ENCODE measurements around the gene TRIM65.

The TRIM65 gene

GRCh38 chr17:75914643-75915267 lies 18.0 kb upstream of the TRIM65 start:
- Histone ChIP-seq H3K36me3 (ENCODE audit: insufficient read depth, low read length) (peaks cover 9% of the 10 kb centered on the region), H3K9me3 (replicated peaks; ENCODE audit: low read length) (no peaks in the 10 kb centered on the region), H3K27me3 (ENCODE audit: control insufficient read depth, insufficient read depth, low read length) (no peaks in the 10 kb centered on the region), H3K4me1 (ENCODE audit: control insufficient read depth, insufficient read depth, low read length) (no peaks in the 10 kb centered on the region), H3K4me2 (ENCODE audit: low read length) (no peak overlapping the region), H3K4me3 (ENCODE audit: low read length) (no peak overlapping the region), H3K9ac (ENCODE audit: low read depth, low read length) (no peak overlapping the region)

- H3K27me3 ChIP-seq (ENCODE audit: control insufficient read depth, insufficient read depth, low read length): no peaks in the 10 kb centered on the region
- no peak overlapping the region for H3K9ac ChIP-seq (ENCODE audit: low read depth, low read length)
- H3K4me2 ChIP-seq (ENCODE audit: low read length): no peak overlapping the region
- no peaks in the 10 kb centered on the region for H3K9me3 ChIP-seq (replicated peaks; ENCODE audit: low read length)
- no peak overlapping the region for H3K4me3 ChIP-seq (ENCODE audit: low read length)
- peaks cover 5% of the 10 kb centered on the region for H3K36me3 ChIP-seq (ENCODE audit: insufficient read depth, low read length)
- no peaks in the 10 kb centered on the region for H3K4me1 ChIP-seq (ENCODE audit: control insufficient read depth, insufficient read depth, low read length)
Observed at GRCh38 chr17:75913537-75914210, 16.9 kb upstream of the TRIM65 start.

- Histone ChIP-seq H3K27me3 (ENCODE audit: control insufficient read depth, insufficient read depth, low read length) (no peaks in the 10 kb centered on the region), H3K4me3 (ENCODE audit: low read length) (no peak overlapping the region), H3K9me3 (replicated peaks; ENCODE audit: low read length) (no peaks in the 10 kb centered on the region), H3K9ac (ENCODE audit: low read depth, low read length) (no peak overlapping the region), H3K36me3 (ENCODE audit: insufficient read depth, low read length) (peaks cover 5% of the 10 kb centered on the region), H3K4me2 (ENCODE audit: low read length) (no peak overlapping the region), H3K4me1 (ENCODE audit: control insufficient read depth, insufficient read depth, low read length) (no peaks in the 10 kb centered on the region)
Observed at GRCh38 chr17:75910699-75911098, 13.9 kb upstream of the TRIM65 start.

- H3K9ac ChIP-seq (ENCODE audit: low read depth, low read length): no peak overlapping the region
- H3K4me2 ChIP-seq (ENCODE audit: low read length): no peak overlapping the region
- no peaks in the 10 kb centered on the region for H3K27me3 ChIP-seq (ENCODE audit: control insufficient read depth, insufficient read depth, low read length)
- no peak overlapping the region for H3K4me3 ChIP-seq (ENCODE audit: low read length)
- H3K4me1 ChIP-seq (ENCODE audit: control insufficient read depth, insufficient read depth, low read length): peaks cover 2% of the 10 kb centered on the region
- peaks cover 5% of the 10 kb centered on the region for H3K36me3 ChIP-seq (ENCODE audit: insufficient read depth, low read length)
- H3K9me3 ChIP-seq (replicated peaks; ENCODE audit: low read length): no peaks in the 10 kb centered on the region
Observed at GRCh38 chr17:75909812-75910274, 13.1 kb upstream of the TRIM65 start.

- no peak overlapping the region for H3K9ac ChIP-seq (ENCODE audit: low read depth, low read length)
- peaks cover 2% of the 10 kb centered on the region for H3K4me1 ChIP-seq (ENCODE audit: control insufficient read depth, insufficient read depth, low read length)
Observed at GRCh38 chr17:75909051-75909811, 12.5 kb upstream of the TRIM65 start.

GRCh38 chr17:75908201-75908600 lies 11.4 kb upstream of the TRIM65 start:
- Histone ChIP-seq H3K4me2 (ENCODE audit: low read length) (no peak overlapping the region), H3K9ac (ENCODE audit: low read depth, low read length) (no peak overlapping the region), H3K27me3 (ENCODE audit: control insufficient read depth, insufficient read depth, low read length) (no peaks in the 10 kb centered on the region), H3K36me3 (ENCODE audit: insufficient read depth, low read length) (no peaks in the 10 kb centered on the region), H3K4me3 (ENCODE audit: low read length) (no peak overlapping the region), H3K4me1 (ENCODE audit: control insufficient read depth, insufficient read depth, low read length) (peaks cover 9% of the 10 kb centered on the region), H3K9me3 (replicated peaks; ENCODE audit: low read length) (no peaks in the 10 kb centered on the region)

More at GRCh38 chr17:75909051-75909811, 12.5 kb upstream of the TRIM65 start:
- H3K4me3 ChIP-seq (ENCODE audit: low read length): no peak overlapping the region
- no peaks in the 10 kb centered on the region for H3K27me3 ChIP-seq (ENCODE audit: control insufficient read depth, insufficient read depth, low read length)
- no peak overlapping the region for H3K4me2 ChIP-seq (ENCODE audit: low read length)
- peaks cover under 1% of the 10 kb centered on the region for H3K36me3 ChIP-seq (ENCODE audit: insufficient read depth, low read length)
- no peaks in the 10 kb centered on the region for H3K9me3 ChIP-seq (replicated peaks; ENCODE audit: low read length)

- Histone ChIP-seq H3K4me3 (ENCODE audit: low read length) (no peak overlapping the region), H3K27me3 (ENCODE audit: control insufficient read depth, insufficient read depth, low read length) (no peaks in the 10 kb centered on the region), H3K36me3 (ENCODE audit: insufficient read depth, low read length) (peaks cover 8% of the 10 kb centered on the region), H3K4me1 (ENCODE audit: control insufficient read depth, insufficient read depth, low read length) (peaks cover 12% of the 10 kb centered on the region), H3K9me3 (replicated peaks; ENCODE audit: low read length) (no peaks in the 10 kb centered on the region), H3K4me2 (ENCODE audit: low read length) (no peak overlapping the region), H3K9ac (ENCODE audit: low read depth, low read length) (no peak overlapping the region)
Observed at GRCh38 chr17:75906143-75906884, 9.6 kb upstream of the TRIM65 start.

GRCh38 chr17:75904749-75905521 lies 8.2 kb upstream of the TRIM65 start, which contains the start of gene MRPL38:
TSS of gene MRPL38 (minus strand) at chr17:75904884. CDS start at chr17:75904875, 9 bp downstream.
- peak within 1 kb of the TSS; percentile 89 for H3K9ac ChIP-seq (ENCODE audit: low read depth, low read length)
- H3K4me3 ChIP-seq (ENCODE audit: low read length): peak within 1 kb of the TSS; percentile 91
- peaks cover 12% of the 10 kb centered on the region for H3K4me1 ChIP-seq (ENCODE audit: control insufficient read depth, insufficient read depth, low read length)
- H3K27me3 ChIP-seq (ENCODE audit: control insufficient read depth, insufficient read depth, low read length): no peaks in the 10 kb centered on the region
- peak within 1 kb of the TSS; percentile 96 for H3K4me2 ChIP-seq (ENCODE audit: low read length)
- peaks cover 20% of the 10 kb centered on the region for H3K36me3 ChIP-seq (ENCODE audit: insufficient read depth, low read length)
- no peaks in the 10 kb centered on the region for H3K9me3 ChIP-seq (replicated peaks; ENCODE audit: low read length)

GRCh38 chr17:75902406-75902805 lies 5.7 kb upstream of the TRIM65 start:
- peaks cover 45% of the 10 kb centered on the region for H3K36me3 ChIP-seq (ENCODE audit: insufficient read depth, low read length)
- H3K27me3 ChIP-seq (ENCODE audit: control insufficient read depth, insufficient read depth, low read length): no peaks in the 10 kb centered on the region
- H3K9me3 ChIP-seq (replicated peaks; ENCODE audit: low read length): no peaks in the 10 kb centered on the region
- H3K4me3 ChIP-seq (ENCODE audit: low read length): no peak overlapping the region
- H3K4me2 ChIP-seq (ENCODE audit: low read length): no peak overlapping the region
- H3K9ac ChIP-seq (ENCODE audit: low read depth, low read length): no peak overlapping the region
- H3K4me1 ChIP-seq (ENCODE audit: control insufficient read depth, insufficient read depth, low read length): peaks cover 12% of the 10 kb centered on the region

GRCh38 chr17:75901727-75902126 lies 5.0 kb upstream of the TRIM65 start:
- no peak overlapping the region for H3K9ac ChIP-seq (ENCODE audit: low read depth, low read length)

More at GRCh38 chr17:75901727-75902126, 5.0 kb upstream of the TRIM65 start:
- Histone ChIP-seq H3K27me3 (ENCODE audit: control insufficient read depth, insufficient read depth, low read length) (no peaks in the 10 kb centered on the region), H3K4me2 (ENCODE audit: low read length) (no peak overlapping the region), H3K36me3 (ENCODE audit: insufficient read depth, low read length) (peaks cover 47% of the 10 kb centered on the region), H3K4me1 (ENCODE audit: control insufficient read depth, insufficient read depth, low read length) (peaks cover 17% of the 10 kb centered on the region), H3K9me3 (replicated peaks; ENCODE audit: low read length) (no peaks in the 10 kb centered on the region), H3K4me3 (ENCODE audit: low read length) (no peak overlapping the region)
